OCI-LY7 (cell line): Measurements from ENCODE around the gene PAXX. TPM values are rescaled to one million over a fixed set of nuclear protein-coding genes. Genes with fewer than 3 reads are reported as not detected.

Experiments
- BruUV-seq: library from RNA; stranded (reverse); fragments of 400-500 nt; replicated peaks from 2 replicates; lab custom pipeline; 2021; lab: Mats Ljungman, UMichigan
- CTCF ChIA-PET: fragments of 300-600 bp; sonication (Branson Sonifier 250); formaldehyde crosslinking; loops from one replicate; lab custom pipeline; 2022; ENCODE audit warnings: antibody characterized with exemption; ENCODE audit not compliant: unreplicated experiment; lab: Charles Lee
- POLR2A ChIA-PET: fragments of 300-600 bp; sonication (Branson Sonifier 250); formaldehyde crosslinking; loops from one replicate; lab custom pipeline; 2022; ENCODE audit warnings: antibody characterized with exemption; lab: Charles Lee
- DNase-seq: peaks from one replicate; pipeline ENCODE4 v3.0.0-alpha.2; 2015; ENCODE audit warnings: low spot score
- H2AFZ ChIP-seq: fragments of 200-600 bp; sonication (generic), shearing (Covaris generic); 2 replicates; pipeline ENCODE4 v1.6.1; 2014; ENCODE audit warnings: mild to moderate bottlenecking, antibody characterized with exemption, low read length, moderate library complexity
- H3K27ac ChIP-seq: fragments of 200-600 bp; sonication (generic); 2 replicates; pipeline ENCODE4 v1.5.1; 2014; ENCODE audit warnings: mixed run types, low read depth, mild to moderate bottlenecking, moderate library complexity, low read length, inconsistent platforms; ENCODE audit not compliant: poor library complexity, severe bottlenecking
- H3K36me3 ChIP-seq: fragments of 200-600 bp; sonication (generic); 2 replicates; pipeline ENCODE4 v1.6.1; 2014; ENCODE audit warnings: mild to moderate bottlenecking, antibody characterized with exemption, low read length, moderate library complexity, mixed read lengths; ENCODE audit not compliant: insufficient read depth
- H3K4me1 ChIP-seq: fragments of 200-600 bp; sonication (generic); 2 replicates; pipeline ENCODE4 v1.5.1; 2014; ENCODE audit warnings: mild to moderate bottlenecking, low read length; ENCODE audit not compliant: insufficient read depth, poor library complexity, severe bottlenecking
- H3K4me2 ChIP-seq: fragments of 200-600 bp; sonication (generic); 2 replicates; pipeline ENCODE4 v1.6.1; 2014; ENCODE audit warnings: mild to moderate bottlenecking, low read length
- H3K4me3 ChIP-seq: fragments of 200-600 bp; sonication (generic); 2 replicates; pipeline ENCODE4 v1.5.1; 2014; ENCODE audit warnings: mild to moderate bottlenecking, low read depth, low read length; ENCODE audit not compliant: poor library complexity, severe bottlenecking
- H3K79me2 ChIP-seq: fragments of 200-600 bp; sonication (generic); 2 replicates; pipeline ENCODE4 v1.6.1; 2016; ENCODE audit warnings: low read depth, mild to moderate bottlenecking, low read length, moderate library complexity, mixed read lengths; ENCODE audit not compliant: insufficient read depth
- H3K9me2 ChIP-seq: fragments of 200-600 bp; sonication (generic); 2 replicates; pipeline ENCODE4 v1.6.1; 2016; ENCODE audit warnings: mild to moderate bottlenecking, low read length, mixed read lengths; ENCODE audit not compliant: insufficient read depth
- H3K9me3 ChIP-seq: fragments of 200-600 bp; sonication (generic); 2 replicates; pipeline ENCODE4 v1.6.1; 2014; ENCODE audit warnings: mild to moderate bottlenecking, mixed run types, low read length, mixed read lengths
- H4K20me1 ChIP-seq: fragments of 200-600 bp; sonication (generic); 2 replicates; pipeline ENCODE4 v1.6.1; 2014; ENCODE audit warnings: mild to moderate bottlenecking, antibody characterized with exemption, low read length, moderate library complexity, mixed read lengths; ENCODE audit not compliant: insufficient read depth
- CTCF ChIP-seq: fragments of 200-600 bp; sonication (generic); conservative IDR thresholded peaks from 2 replicates; pipeline ENCODE4 v1.5.1; 2014; ENCODE audit warnings: mild to moderate bottlenecking, antibody characterized with exemption, low read length, moderate library complexity, mixed read lengths
- EZH2phosphoT487 ChIP-seq: fragments of 200-600 bp; sonication (generic); IDR thresholded peaks from 2 replicates; pipeline ENCODE4 v1.6.1; 2018; ENCODE audit warnings: low read depth, borderline replicate concordance, mild to moderate bottlenecking, mixed run types, antibody characterized with exemption, low read length, moderate library complexity, mixed read lengths
- intact Hi-C: fragments of 100-400 bp; cut with micrococcal nuclease; formaldehyde crosslinking; loops from one replicate; pipeline ENCODE4 v1.10.0; 2022; ENCODE audit not compliant: unreplicated experiment
- total RNA-seq, 2 experiments: library from RNA; depleted of rRNA in 1 of 2; stranded (reverse); fragments of >200 nt in 1 of 2; shearing (Covaris generic) in 1 of 2; gene quantifications; 2 replicates each; pipeline ENCODE4 v1.2.3, GENCODE V29; 2014 to 2022

Gene PAXX
- total RNA-seq, 2 experiments from 2014 or later: 45.7 to 63.5 TPM

- ChIA-PET CTCF (no interaction called here), POLR2A (no interaction called here)
- DNase-seq: no peak
- TF ChIP-seq CTCF: no peak
- TF ChIP-seq EZH2phosphoT487: no peak
- Histone ChIP-seq H3K9me2 (no peaks in the 10 kb centered on the region), H3K79me2 (no peaks in the 10 kb centered on the region), H3K4me2 (no peak overlapping the region), H2AFZ (no peak overlapping the region), H3K9me3 (no peaks in the 10 kb centered on the region), H4K20me1 (no peaks in the 10 kb centered on the region), H3K27ac (no peak overlapping the region), H3K4me1 (no peaks in the 10 kb centered on the region), H3K36me3 (no peaks in the 10 kb centered on the region), H3K4me3 (no peak overlapping the region)
- intact Hi-C loops: no loop called here
- BruUV-seq: no TSS peak
Measured at GRCh38 chr9:136979769-136980587, 12.2 kb upstream of the PAXX start.

GRCh38 chr9:136980669-136981478 lies 11.3 kb upstream of the PAXX start:
- Histone ChIP-seq H2AFZ (no peak overlapping the region), H3K36me3 (no peaks in the 10 kb centered on the region), H3K4me3 (no peak overlapping the region), H3K9me3 (no peaks in the 10 kb centered on the region), H3K4me1 (no peaks in the 10 kb centered on the region), H3K4me2 (no peak overlapping the region), H3K79me2 (no peaks in the 10 kb centered on the region), H3K27ac (no peak overlapping the region), H4K20me1 (no peaks in the 10 kb centered on the region), H3K9me2 (no peaks in the 10 kb centered on the region)
- ChIA-PET CTCF (no interaction called here), POLR2A (no interaction called here)
- DNase-seq: no peak
- BruUV-seq: no TSS peak
- intact Hi-C loops: no loop called here
- TF ChIP-seq CTCF (no peak), EZH2phosphoT487 (no peak)
